MM.1S (cell line): ENCODE measurements around the gene CAPN15.

ENCODE experiments used
- EZH2 ChIP-seq: fragments of 300-600 bp; sonication (generic); optimal IDR thresholded peaks from 2 replicates; pipeline ENCODE3; 2017; ENCODE audit warnings: low read depth, mild to moderate bottlenecking, antibody characterized with exemption, low read length, mixed read lengths
- TF ChIP-seq, protein P1 (sequence below): fragments of 300-600 bp; sonication (generic); IDR thresholded peaks from 2 replicates; pipeline ENCODE4 v1.5.1; 2016; ENCODE audit warnings: antibody characterized with exemption, low read length, mixed read lengths

DNA sequence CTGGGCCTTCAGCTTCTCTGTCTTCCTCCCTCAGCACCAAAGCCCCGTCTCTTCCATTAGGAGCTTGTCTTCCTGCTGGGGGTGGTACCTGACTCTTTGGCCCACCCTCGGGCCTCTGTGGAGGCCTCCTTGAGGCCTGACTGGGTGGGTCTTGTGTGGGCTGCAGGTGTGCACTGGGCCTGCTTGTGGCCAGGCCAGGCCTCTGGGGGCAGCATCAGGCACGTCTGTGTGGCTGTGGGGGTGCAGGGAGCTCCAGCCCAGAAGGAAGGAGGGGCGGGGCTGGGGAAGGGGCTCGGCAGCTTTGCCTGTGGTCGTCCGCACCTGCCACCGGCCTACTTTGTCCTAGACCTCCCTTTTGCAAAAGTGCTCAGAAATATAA, 49.3 kb downstream of the CAPN15 start:
- TF ChIP-seq EZH2 = no peak
- TF ChIP-seq, protein P1, sequence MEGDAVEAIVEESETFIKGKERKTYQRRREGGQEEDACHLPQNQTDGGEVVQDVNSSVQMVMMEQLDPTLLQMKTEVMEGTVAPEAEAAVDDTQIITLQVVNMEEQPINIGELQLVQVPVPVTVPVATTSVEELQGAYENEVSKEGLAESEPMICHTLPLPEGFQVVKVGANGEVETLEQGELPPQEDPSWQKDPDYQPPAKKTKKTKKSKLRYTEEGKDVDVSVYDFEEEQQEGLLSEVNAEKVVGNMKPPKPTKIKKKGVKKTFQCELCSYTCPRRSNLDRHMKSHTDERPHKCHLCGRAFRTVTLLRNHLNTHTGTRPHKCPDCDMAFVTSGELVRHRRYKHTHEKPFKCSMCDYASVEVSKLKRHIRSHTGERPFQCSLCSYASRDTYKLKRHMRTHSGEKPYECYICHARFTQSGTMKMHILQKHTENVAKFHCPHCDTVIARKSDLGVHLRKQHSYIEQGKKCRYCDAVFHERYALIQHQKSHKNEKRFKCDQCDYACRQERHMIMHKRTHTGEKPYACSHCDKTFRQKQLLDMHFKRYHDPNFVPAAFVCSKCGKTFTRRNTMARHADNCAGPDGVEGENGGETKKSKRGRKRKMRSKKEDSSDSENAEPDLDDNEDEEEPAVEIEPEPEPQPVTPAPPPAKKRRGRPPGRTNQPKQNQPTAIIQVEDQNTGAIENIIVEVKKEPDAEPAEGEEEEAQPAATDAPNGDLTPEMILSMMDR = no peak
